ENCODE results near the gene KRT16. TPM values are rescaled to one million over a fixed set of nuclear protein-coding genes. Genes with fewer than 3 reads are reported as not detected.
A peak's percentile ranks its signal among the peaks of the same experiment; 100 is the strongest.
"Not testable (repeated sequence)": the region's sequence is repeated elsewhere in the genome, so short reads cannot be mapped to it uniquely, and the experiment has no call there.

Gene KRT16
- total RNA-seq, 1 donor = not detected

GRCh38 chr17:41625602-41626001, 13.0 kb upstream of the KRT16 start:
- H3K4me3 ChIP-seq (ENCODE audit: low read depth, low read length) = no peak overlapping the region
- TF ChIP-seq CTCF (IDR thresholded peaks at IDR 0.05; ENCODE audit: insufficient read depth, low read depth, low read length) = no peak
- no peak for DNase-seq (ENCODE audit: low read depth)

- H3K4me3 ChIP-seq (ENCODE audit: low read depth, low read length) = no peak within 1 kb of the TSS
- TF ChIP-seq CTCF (IDR thresholded peaks at IDR 0.05; ENCODE audit: insufficient read depth, low read depth, low read length) = no peak
- peak; percentile 27 for DNase-seq (ENCODE audit: low read depth)
Measured at GRCh38 chr17:41624208-41625101, 11.9 kb upstream of the KRT16 start, which contains the start of gene KRT17. TSS of gene KRT17 (minus strand) at chr17:41624575. CDS start at chr17:41624509, 66 bp downstream.

GRCh38 chr17:41623184-41623861, 10.8 kb upstream of the KRT16 start:
- H3K4me3 ChIP-seq (ENCODE audit: low read depth, low read length); DNase-seq (ENCODE audit: low read depth): not testable (repeated sequence)

- not testable (repeated sequence) for H3K4me3 ChIP-seq (ENCODE audit: low read depth, low read length); DNase-seq (ENCODE audit: low read depth)
Measured at GRCh38 chr17:41622340-41623183, 10.0 kb upstream of the KRT16 start.

- TF ChIP-seq CTCF (IDR thresholded peaks at IDR 0.05; ENCODE audit: insufficient read depth, low read depth, low read length) = no peak
- H3K4me3 ChIP-seq (ENCODE audit: low read depth, low read length) = no peak overlapping the region
Measured at GRCh38 chr17:41621916-41622315, 9.3 kb upstream of the KRT16 start.

GRCh38 chr17:41621435-41621817, 8.9 kb upstream of the KRT16 start:
- DNase-seq (ENCODE audit: low read depth); H3K4me3 ChIP-seq (ENCODE audit: low read depth, low read length): not testable (repeated sequence)

More at GRCh38 chr17:41621916-41622315, 9.3 kb upstream of the KRT16 start:
- no peak for DNase-seq (ENCODE audit: low read depth)

GRCh38 chr17:41620583-41621434, 8.2 kb upstream of the KRT16 start:
- no peak overlapping the region for H3K4me3 ChIP-seq (ENCODE audit: low read depth, low read length)
- no peak for TF ChIP-seq CTCF (IDR thresholded peaks at IDR 0.05; ENCODE audit: insufficient read depth, low read depth, low read length)
- peak; percentile 35 for DNase-seq (ENCODE audit: low read depth)

- H3K4me3 ChIP-seq (ENCODE audit: low read depth, low read length); DNase-seq (ENCODE audit: low read depth): not testable (repeated sequence)
Measured at GRCh38 chr17:41619927-41620582, 7.5 kb upstream of the KRT16 start.

Measured in fibroblast of villous mesenchyme (primary cell).